Measurements from ENCODE around the gene ZNF784. TPM values are rescaled to one million over a fixed set of nuclear protein-coding genes. Genes with fewer than 3 reads are reported as not detected.

Gene ZNF784
- total and polyA plus RNA-seq, 10 of the 15 experiments (the other 5 are each of a cell fraction or from before 2014, with no cell fraction given): 0.10 to 5.2 (median 1.8) TPM

- TF ChIP-seq RUNX3 (IDR thresholded peaks at IDR 0.05; ENCODE audit: low read length) (0 out of 2 replicates have a peak, but pooled peaks have one; percentile 15), TCF3 (IDR thresholded peaks at IDR 0.05; ENCODE audit: borderline replicate concordance, insufficient read depth, low read depth, low read length) (0 out of 2 replicates have a peak, but pooled peaks have one; percentile 10), EGR1 (IDR thresholded peaks at IDR 0.05; ENCODE audit: borderline replicate concordance in 1 of 2, low read depth in 2 of 2, low read length in 2 of 2) (no peak), RAD21 (IDR thresholded peaks at IDR 0.05; ENCODE audit: insufficient read depth, low read depth, low read length) (no peak), PAX5 (IDR thresholded peaks at IDR 0.05; ENCODE audit: borderline replicate concordance, low read depth, low read length) (0 out of 2 replicates have a peak, but pooled peaks have one; percentile 15)
- WGBS (ENCODE audit: insufficient coverage, insufficient replicate concordance, low lambda C conversion rate, missing lambda C conversion rate): 8% methylated on average over 23 of the region's 28 CpGs
- RAD21 ChIA-PET (ENCODE audit: unreplicated experiment): interaction anchor here (0.7 kb wide), 1 partner anchor 38 kb away, joined by 3 read pairs; no protein-coding TSS in a partner anchor
These were observed 20.6 kb upstream of the ZNF784 start for GRCh38 chr19:55644842-55645511.

More at GRCh38 chr19:55644842-55645511, 20.6 kb upstream of the ZNF784 start:
- Histone ChIP-seq H3K4me1 (ENCODE audit: control insufficient read depth, insufficient read depth, low read length) (peaks cover 25% of the 10 kb centered on the region), H3K27ac (ENCODE audit: control insufficient read depth, insufficient read depth) (peak overlapping the region; percentile 64), H3K4me2 (ENCODE audit: control insufficient read depth, insufficient read depth) (peak overlapping the region; percentile 91), H3K9ac (ENCODE audit: control insufficient read depth, insufficient read depth, low read length) (peak overlapping the region; percentile 86; the same call in 1 of the 2 replicates), H3K27me3 (replicated peaks in 1 of 2; ENCODE audit: control insufficient read depth in 2 of 2, insufficient read depth in 2 of 2, low read length in 1 of 2) (no peaks in the 10 kb centered on the region), H3K9me3 (replicated peaks; ENCODE audit: control insufficient read depth, insufficient read depth, low read length) (no peaks in the 10 kb centered on the region), H3K79me2 (ENCODE audit: control insufficient read depth, insufficient read depth, low read length) (peaks cover 64% of the 10 kb centered on the region), H3K36me3 (ENCODE audit: control insufficient read depth in 2 of 2, insufficient read depth in 2 of 2, low read length in 1 of 2) (0 out of 4 replicates have a peak, but pooled peaks cover 0 to 2% of the 10 kb centered on the region in 2 experiments), H2AFZ (ENCODE audit: control insufficient read depth, low read depth, low read length) (no peak overlapping the region), H3K4me3 (peak overlapping the region; percentile 95), H4K20me1 (ENCODE audit: control insufficient read depth, insufficient read depth) (no peaks in the 10 kb centered on the region)
- FAIRE-seq (no peak), ATAC-seq (no peak), DNase-seq (ENCODE audit: low read depth, low spot score) (no peak)
- ChIA-PET CTCF (interaction anchor here (1.3 to 4.6 kb wide), 4 partner anchors 9 to 27 kb away, joined by 3 to 52 read pairs (median 8); partner anchors contain the start of gene U2AF2), SMC1A (ENCODE audit: uncharacterized antibody, unreplicated experiment) (interaction anchor here (0.7 kb wide), 1 partner anchor 12 kb away, joined by 3 read pairs; no protein-coding TSS in a partner anchor), POLR2A (interaction anchor here (0.6 to 2.1 kb wide), 2 partner anchors 10 to 1184 kb away, joined by 3 to 10 read pairs; partner anchors contain the start of gene U2AF2)
- in situ Hi-C loops (cut with MboI) (no loop called here), intact Hi-C loops (cut with micrococcal nuclease; ENCODE audit: unreplicated experiment) (loop anchor here (5.0 kb wide), 2 partner anchors 32 to 43 kb away; partner anchors contain the start of genes EPN1 and ZNF524)
- BruUV-seq (replicated peaks): TSS peak; percentile 31
